ENCODE data around the gene MARCHF6.
"Not testable (repeated sequence)": the region's sequence is repeated elsewhere in the genome, so short reads cannot be mapped to it uniquely, and the experiment has no call there.

MARCHF6 gene

GRCh38 chr5:10387690-10388089 lies 34.2 kb downstream of the MARCHF6 start:
- DNase-seq = no peak

- no peak for DNase-seq
Measured at GRCh38 chr5:10391130-10391529, 37.6 kb downstream of the MARCHF6 start.

DNA sequence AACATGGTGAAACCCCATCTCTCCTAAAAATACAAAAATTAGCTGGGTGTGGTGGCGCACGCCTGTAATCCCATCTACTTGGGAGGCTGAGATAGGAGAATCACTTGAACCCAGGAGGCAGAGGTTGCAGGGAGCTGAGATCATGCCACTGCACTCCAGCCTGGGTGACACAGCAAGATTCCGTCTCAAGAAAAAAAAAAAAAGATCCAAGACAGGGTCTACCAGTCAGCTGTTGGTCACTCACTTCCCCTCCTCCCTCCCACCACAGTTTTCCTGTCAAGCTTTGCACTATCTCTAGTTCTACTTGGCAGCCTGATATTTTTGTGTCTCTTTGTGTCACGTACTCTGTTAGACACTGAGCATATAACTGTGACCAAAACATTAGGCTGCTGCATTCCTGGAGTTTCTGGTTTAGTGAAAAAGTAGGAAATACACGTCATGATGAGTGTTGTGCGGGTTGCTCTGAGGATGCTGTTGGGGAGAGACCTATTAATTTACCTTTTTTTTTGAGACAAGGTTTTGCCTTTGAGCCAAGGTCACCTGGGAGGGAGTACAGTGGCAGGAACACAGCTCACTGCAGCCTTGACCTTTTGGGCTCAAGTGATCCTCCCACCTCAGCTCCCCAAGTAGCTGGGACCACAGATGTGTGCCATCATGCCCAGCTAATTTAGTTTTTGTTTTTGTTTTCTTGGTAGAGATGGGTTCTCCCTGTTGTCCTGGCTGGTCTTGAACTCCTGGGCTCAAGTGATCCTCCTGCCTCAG lies 39.3 kb downstream of the MARCHF6 start:
- not testable (repeated sequence) for DNase-seq

DNA sequence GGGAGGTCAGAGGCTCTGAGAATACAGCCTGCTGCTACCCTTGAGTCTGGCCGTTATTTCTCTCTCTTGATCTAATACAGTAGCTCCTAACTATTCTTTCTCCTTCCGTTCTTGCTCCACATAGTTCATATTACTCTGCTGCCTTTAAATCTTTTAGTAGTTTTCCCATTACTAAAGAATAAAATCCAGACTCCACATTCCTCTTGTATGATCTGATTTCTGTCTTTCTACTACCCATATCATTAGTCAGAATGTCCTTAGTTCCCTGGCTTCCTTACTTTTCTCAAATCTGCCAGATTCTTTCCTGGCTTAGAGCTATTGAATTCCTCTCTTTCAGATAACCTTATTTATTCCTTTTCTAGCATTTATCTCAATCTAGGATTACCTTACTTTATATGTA lies 40.0 kb downstream of the MARCHF6 start:
- DNase-seq = no peak

DNA sequence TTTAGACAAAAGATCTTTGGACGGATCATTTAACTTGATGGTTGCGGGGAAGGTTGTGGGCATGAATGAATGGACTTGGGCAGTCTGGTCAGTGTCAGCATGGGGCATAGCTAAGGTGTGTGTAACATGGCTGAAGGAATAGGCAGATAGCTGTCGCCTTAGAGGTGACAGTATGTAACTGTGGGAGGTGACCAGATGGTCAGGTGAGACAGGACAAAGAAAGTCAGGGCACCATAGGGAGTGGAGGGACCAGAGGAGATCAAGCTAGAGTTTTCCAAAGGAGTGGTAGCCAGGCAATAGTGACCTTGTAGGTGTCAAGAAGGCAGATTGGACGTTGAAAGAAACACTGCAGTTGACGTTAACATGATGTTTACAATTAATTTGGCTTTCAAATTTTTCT lies 43.1 kb downstream of the MARCHF6 start:
- DNase-seq = no peak

DNA sequence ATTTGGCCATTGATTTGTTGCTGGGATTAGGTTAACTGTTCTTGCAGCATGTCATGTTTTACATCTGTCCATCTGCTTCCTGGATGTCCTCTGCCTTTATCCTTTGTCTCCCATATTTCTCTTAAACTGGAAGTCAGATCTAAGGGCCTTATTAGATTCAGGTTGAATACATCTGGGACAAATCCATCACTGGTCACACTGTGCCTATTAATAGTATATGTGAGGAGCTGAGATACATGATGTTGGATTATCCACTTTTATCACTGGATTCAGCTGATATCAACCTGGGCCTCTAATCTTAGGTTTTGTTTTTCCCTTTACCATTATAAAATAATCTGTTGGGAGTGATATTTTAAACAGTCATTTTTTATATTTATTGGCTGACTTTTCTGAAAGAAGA lies 46.3 kb downstream of the MARCHF6 start:
- DNase-seq = no peak

GRCh38 chr5:10400411-10400810 lies 46.9 kb downstream of the MARCHF6 start:
- DNase-seq = no peak

- no peak for DNase-seq
Measured at GRCh38 chr5:10400831-10401230, 47.3 kb downstream of the MARCHF6 start.

- no peak for DNase-seq
Measured at GRCh38 chr5:10401498-10401897, 48.0 kb downstream of the MARCHF6 start.

Data from NCI-H774 (cell line).